Activated naive CD8-positive, alpha-beta T cell treated with anti-CD3 and anti-CD28 coated beads, Interleukin-2, amount 50 U/mL, for 16 hours (primary cell): ENCODE results near the gene EFHC1.

Experiments used
- DNase-seq: peaks from one replicate; pipeline ENCODE4 v3.0.0-alpha.2; 2020; ENCODE audit warnings: low read depth, low spot score

Gene EFHC1

GRCh38 chr6:52517502-52518278 lies 97.5 kb downstream of the EFHC1 start:
- no peak for DNase-seq

DNA sequence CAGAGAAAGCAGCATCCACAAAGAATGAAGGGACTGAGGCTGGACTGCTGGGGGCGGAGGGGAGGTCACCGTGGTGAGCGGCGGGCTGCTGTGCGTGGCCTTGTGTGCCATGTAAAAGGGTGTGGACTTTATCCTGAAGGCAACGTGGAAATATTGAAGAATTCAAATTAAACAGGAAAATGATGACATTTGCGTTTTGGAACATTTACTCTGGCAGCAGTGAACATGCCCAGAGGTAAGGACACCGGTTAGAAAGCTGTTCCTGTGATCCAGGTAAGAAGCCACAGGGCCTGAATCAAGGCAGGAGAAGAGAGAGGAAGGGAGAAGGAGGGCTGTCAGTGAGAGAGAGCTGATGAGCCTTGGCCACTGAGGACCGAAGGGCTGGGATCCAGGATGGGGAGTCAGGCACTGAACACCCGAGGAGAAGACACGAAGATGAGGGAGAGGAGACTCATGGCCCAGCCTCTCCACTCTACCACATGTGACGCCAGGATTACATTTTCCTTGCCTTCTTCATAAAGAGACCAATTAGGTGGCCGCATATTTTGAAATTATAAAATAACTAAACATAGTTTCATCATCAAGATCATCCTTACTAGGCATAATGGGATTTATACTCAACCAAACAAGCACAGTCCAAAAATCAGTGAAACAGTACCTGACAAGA lies 98.3 kb downstream of the EFHC1 start:
- DNase-seq = no peak

DNA sequence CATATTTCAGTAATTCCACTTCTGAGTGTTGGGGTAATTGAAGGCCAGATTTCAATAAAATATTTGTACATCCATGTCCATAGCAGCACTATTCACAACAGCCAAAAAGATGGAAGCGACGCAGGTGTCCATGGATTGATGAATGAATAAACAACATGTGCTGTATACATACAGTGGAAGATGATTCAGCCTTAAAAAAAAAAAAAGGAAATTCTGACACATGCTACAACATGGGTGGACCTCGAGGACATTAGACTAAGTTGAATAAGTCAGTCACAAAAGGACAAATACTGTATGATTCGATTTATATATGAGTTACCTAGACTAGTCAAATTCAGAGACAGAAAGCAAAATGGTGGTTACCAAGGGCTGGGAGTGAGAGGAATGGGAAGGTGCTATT lies 99.5 kb downstream of the EFHC1 start:
- no peak for DNase-seq

GRCh38 chr6:52522151-52522626 lies 102.0 kb downstream of the EFHC1 start:
- no peak for DNase-seq

DNA sequence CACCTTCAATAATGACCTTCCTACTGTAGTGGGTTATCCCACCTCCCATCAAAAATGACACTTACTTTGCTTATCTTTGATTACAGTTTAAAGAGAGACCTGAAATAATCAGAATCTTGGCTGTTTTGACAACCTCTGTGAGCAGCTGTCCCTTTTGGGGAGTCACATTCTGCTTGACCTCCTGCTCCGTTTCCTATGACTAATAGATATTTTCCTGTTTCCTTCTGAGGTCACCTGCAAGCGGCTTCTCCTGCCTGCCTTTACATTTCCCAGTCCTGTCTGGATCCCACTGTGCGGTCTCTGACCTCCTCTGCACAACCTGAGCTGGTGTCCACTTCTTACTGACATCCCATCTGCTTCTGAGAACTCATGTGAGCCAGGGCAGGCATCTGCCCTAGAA lies 102.5 kb downstream of the EFHC1 start:
- no peak for DNase-seq

GRCh38 chr6:52523378-52524142 lies 103.4 kb downstream of the EFHC1 start:
- no peak for DNase-seq

DNA sequence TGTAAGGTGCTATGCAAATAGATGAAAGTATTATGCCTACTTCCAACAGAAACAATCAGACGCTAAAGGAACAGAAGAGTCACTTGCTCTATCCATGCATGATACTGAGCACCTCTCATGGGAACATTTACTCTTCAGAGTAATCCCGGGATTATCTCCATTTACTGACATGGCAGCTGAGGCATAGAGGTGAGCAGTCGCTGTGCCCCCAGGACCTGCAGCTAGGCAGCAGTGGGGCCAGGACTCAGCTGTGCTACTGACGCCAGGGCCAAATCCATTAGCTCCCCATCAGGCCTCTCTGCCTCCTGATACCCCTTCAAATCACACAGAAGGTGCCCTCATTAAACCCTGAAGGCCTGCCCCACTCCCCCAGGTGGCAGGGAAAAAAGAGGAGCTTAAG lies 104.8 kb downstream of the EFHC1 start:
- DNase-seq = no peak

DNA sequence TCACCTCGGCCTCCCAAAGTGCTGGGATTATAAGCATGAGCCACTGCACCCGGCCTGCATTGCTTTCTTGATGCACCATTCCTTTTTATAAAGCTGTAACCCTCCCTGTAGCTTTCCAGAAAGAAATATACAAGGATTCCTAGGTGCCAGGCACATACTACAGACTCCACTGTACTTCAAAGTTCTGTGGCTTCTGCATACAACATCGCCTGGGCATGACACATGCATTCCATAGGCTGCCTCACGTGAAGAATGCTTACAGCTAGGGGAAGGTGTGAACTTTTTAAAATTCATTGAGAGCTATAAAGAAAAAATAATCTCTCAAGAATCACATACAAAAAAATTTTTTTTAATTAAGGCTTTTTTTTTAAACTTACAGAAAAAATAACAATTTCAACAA lies 106.5 kb downstream of the EFHC1 start:
- no peak for DNase-seq

GRCh38 chr6:52527436-52527835 lies 107.3 kb downstream of the EFHC1 start:
- DNase-seq = no peak

DNA sequence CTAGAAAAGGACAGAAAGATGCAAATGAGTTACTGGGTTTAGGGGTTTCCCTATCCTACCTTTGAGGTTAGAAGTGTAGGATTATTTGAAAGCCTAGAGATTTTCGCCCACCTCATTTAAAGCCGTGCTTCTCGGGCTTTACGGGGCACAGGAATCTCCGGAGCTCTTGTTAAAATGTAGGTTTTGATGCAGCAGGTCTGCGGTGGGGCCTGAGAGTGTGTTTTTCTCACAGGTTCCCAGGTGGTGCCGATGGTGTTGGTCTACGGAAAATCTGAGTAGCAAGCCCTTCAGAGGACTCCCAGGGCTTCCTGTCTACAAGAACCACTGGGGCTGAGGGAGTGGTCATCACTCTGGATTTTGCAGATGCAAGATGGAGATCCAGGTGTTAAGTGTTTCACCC lies 109.2 kb downstream of the EFHC1 start:
- DNase-seq = no peak

GRCh38 chr6:52530351-52530750 lies 110.2 kb downstream of the EFHC1 start:
- no peak for DNase-seq

DNA sequence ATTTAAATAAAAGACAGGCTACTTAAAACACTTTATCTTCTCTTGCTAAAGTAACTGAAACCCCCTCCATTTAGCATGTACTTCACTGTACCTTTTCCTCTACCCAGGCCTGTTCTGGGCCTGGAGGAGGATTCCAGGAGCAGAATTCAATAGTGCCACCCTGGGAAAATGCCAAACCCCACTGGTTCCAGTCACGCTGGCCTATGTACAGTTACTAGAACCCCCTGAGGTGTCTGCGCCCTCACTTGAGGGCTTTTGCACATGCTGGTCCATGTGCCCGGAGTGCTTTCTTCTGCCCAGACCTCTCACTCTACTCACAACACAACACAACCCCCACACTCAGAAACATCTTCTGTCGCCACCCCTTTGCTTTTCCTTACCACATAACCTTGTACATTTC lies 111.3 kb downstream of the EFHC1 start:
- DNase-seq = no peak

GRCh38 chr6:52531834-52532233 lies 111.7 kb downstream of the EFHC1 start:
- no peak for DNase-seq

DNA sequence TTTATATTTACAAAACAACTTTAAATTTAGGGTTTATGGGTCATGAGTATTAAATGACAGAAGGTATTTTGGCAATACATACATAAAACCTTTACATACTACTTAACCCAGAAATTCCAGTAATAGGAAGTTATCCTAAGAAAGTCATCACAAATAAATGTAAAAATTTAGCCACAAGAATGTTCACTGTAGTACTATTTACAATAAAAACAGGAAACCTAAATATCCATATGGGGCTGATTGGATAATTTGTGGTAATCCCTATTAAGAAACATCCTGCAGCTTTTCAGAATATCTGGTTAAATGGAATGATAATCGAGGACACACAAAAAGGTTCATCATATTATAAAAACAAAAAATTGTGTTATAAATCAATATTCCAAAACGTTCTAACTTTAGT lies 112.3 kb downstream of the EFHC1 start:
- no peak for DNase-seq

GRCh38 chr6:52533491-52533890 lies 113.3 kb downstream of the EFHC1 start:
- DNase-seq = no peak

DNA sequence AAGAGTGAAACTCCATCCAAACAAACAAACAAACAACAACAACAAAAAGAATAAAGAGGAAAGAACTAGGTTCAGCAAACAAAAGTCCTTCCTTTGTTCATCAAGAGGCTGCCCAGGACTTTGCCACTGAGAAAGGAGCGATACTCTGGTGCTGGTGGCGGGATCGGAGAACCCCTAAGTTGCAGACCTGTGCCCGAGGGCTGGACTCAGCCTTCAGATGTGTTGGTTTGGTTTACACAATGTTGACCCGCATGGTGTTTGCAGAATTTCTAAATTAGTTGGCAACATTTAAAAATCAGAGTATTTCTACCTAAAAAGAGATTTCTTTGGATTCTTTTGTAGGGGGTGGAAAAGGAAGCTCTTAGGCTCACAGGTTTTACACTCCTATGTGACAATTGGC lies 114.2 kb downstream of the EFHC1 start:
- DNase-seq = no peak

- no peak for DNase-seq
Observed at GRCh38 chr6:52534966-52535390, 114.8 kb downstream of the EFHC1 start.

DNA sequence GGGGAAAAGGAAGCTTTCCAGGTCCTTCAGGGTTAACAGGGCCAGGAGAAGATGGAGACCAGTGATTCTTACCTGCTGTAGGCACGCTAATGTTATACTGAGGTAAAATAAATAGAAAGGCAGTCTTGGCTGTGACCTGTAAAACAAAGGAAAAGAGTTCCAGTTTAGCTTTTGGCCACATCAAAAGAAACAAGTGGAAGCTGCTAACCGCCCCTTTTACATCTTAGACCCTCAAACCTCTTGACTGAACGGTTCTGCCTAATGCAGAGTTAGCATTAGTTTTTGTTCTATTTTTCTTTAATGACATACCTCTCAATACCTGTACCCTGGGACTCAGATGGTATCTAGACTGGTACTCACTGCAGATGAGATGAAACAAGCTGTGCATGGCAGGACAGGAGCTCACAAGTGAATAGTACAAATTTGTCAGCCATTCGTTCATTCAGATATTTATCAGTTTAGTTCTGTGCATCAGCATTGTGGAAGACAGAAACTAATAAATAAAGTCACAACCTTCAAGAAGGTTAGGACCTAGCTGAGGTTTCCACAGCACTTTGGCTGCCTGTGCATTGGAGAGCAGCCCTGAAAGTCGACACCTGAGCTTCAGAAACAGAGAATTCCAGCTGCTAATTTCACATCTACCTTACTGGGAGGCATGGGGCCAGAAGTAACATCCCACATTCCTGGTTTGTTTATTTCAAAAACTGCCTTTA lies 115.7 kb downstream of the EFHC1 start:
- no peak for DNase-seq

DNA sequence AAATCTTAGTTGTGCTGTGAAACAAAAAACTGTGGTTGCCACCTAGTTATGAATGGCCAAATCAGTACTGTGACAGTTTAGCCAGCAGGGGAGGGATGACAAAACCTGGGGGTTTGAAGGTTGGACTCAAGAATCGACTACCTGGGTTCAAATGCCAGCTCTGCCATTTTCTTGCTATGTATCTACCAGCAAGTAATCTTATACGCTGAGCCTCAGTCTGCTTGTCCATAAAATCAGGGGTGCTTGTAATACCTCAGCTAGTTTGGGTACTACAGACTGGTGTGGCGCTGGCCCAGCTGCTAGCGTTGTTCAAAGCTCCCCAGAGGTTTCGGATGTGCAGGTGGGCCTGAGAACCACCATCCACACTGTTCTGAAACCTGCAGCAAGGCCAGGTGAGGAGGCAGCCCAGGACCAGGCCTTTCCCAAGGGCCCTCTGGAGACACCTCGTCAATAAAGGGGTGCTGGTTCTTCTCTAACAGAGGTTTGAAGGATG lies 116.3 kb downstream of the EFHC1 start:
- DNase-seq = no peak

DNA sequence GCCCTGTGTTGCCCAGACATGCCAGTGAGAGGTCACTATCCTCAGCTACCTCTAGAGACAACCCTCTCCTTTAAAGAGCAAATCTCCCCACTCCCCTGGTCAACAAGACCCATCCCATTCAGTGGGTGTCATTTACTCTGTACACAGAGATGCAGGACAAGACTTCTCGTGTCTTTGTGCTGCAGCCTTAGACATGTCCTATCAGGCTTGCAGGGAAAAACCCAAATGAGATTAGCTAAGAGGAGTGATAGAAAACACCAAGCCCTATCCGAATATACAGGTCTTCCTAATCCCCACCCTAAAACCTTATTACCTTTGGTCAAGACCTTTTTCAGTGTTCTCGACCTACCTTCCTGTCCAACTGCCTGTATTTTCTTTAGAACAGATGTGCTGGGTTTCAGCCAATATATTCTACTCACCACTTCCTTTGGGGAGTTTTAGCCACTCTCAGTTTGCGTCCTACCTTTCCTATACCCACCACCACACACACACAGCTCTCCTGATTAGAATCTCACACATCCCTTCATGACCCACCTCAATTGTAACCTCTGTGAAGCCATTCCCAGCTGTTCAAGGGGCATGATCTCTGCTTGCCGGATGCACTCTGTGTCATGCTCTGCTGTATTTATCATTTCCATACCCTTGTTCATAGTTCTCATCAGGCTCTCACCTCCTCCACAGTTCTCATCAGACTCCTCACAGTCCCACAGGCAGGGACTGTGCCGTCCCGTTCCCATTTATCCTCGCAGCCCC lies 117.0 kb downstream of the EFHC1 start:
- DNase-seq = no peak
